HL-60 (cell line): ENCODE data around the gene LRRC37B.
"Not testable (repeated sequence)": the region's sequence is repeated elsewhere in the genome, so short reads cannot be mapped to it uniquely, and the experiment has no call there.

Source experiments
- CTCF ChIP-seq: IDR thresholded peaks from one replicate; pipeline ENCODE4 v1.5.1; 2011; ENCODE audit warnings: low read length, control low read depth, inconsistent platforms; ENCODE audit not compliant: insufficient read depth
- POLR2AphosphoS5 ChIP-seq: IDR thresholded peaks from 2 replicates; pipeline ENCODE4 v1.6.1; 2012; ENCODE audit warnings: low read depth
- REST ChIP-seq: IDR thresholded peaks from 2 replicates; pipeline ENCODE4 v1.6.1; 2012; ENCODE audit warnings: low read depth; ENCODE audit not compliant: insufficient replicate concordance

- not testable (repeated sequence) for TF ChIP-seq CTCF, POLR2AphosphoS5, REST
Observed at GRCh38 chr17:32084003-32084941, 77.1 kb downstream of the LRRC37B start.
